Activated naive CD4-positive, alpha-beta T cell treated with anti-CD3 and anti-CD28 coated beads, Interleukin-2, amount 50 U/mL, for 72 hours (primary cell): ENCODE results near the gene CRIP3. TPM values are rescaled to one million over a fixed set of nuclear protein-coding genes. Genes with fewer than 3 reads are reported as not detected.

Source experiments
- ATAC-seq, 2 donors: fragments of 150-1000 bp; cut with Tn5 transposase; 2 replicates each; pipeline ENCODE4 v1.10.0; 2021; ENCODE audit warnings: mild to moderate bottlenecking in 2 of 2, moderate library complexity in 2 of 2
- DNase-seq, 2 donors: peaks; one replicate each; pipeline ENCODE4 v3.0.0; 2021 to 2022; ENCODE audit warnings: low spot score in 2 of 2
- H3K27ac Mint-ChIP-seq, 2 donors: one replicate each; pipeline ENCODE4 v1.8.0; 2022; ENCODE audit warnings: mild to moderate bottlenecking in 2 of 2, mixed read lengths in 2 of 2
- H3K36me3 Mint-ChIP-seq, 2 donors: one replicate each; pipeline ENCODE4 v1.8.0; 2022; ENCODE audit warnings: mixed read lengths in 2 of 2
- H3K9me3 Mint-ChIP-seq, 2 donors: one replicate each; pipeline ENCODE4 v1.8.0; 2022; ENCODE audit warnings: mixed read lengths in 2 of 2
- total RNA-seq, 2 donors: library from RNA; stranded (reverse); gene quantifications; one replicate each; pipeline ENCODE4 v1.2.3, GENCODE V29; 2022

Gene CRIP3
- total RNA-seq, 2 donors from 2014 or later = 4.2 to 6.4 TPM

DNA sequence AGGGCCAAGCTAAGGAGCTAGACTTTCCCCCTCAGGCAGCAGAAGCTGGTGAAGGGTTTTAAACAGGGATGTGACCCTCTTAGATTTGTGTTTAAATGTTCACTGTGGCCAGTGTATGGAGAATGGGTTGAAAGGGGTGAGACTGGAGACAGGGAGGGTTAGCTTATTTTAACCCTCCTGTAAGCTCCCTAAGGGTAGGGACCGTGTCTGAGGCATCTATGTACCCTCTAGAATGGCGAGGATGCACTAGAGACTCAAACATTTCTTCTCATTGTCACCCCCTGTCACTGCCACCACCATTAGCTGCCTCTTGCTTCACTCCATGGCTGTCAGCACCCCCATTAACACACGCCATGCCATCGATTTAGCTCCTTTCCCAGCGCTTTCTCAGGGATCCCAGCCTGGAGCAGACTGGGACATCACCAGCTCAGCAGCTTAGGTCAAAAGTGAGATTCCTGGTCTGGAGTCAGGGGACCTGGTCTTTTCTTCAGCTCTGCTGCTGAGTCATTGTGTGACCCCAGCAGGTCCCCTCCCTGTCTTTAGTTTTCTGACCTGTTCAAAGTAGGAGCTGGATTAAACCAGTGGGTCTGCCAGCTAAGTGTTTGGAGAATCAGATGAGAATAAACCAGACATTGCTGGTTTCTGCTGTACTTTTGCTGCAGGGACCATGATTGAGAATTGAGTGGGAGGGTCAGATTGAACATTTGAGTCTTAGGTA, 11.7 kb downstream of the CRIP3 start:
- ATAC-seq = no peak
- no peak for DNase-seq
- Mint-ChIP-seq H3K27ac (no peak overlapping the region), H3K9me3 (no peaks in the 10 kb centered on the region), H3K36me3 (no peaks in the 10 kb centered on the region)

DNA sequence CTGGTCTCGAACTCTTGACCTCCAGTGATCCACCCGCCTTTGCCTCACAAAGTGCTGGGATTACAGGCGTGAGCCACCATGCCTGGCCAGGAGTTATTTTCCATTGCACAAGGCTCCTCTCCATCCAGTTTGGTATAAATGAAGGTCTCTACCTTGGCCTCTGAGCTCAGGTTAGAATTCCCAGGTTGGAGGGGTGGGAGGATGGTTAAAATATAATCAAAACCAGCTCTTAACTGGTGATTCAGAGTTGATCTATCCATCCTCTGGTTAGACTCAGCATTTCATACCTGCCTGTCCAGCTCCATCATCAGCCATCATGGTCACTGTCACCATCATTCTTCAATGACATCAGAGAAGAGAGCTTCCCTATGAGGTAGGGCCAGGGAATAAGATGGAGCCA, 13.2 kb downstream of the CRIP3 start:
- DNase-seq (peak in 1 of 2 donors; percentile 9), ATAC-seq (no peak)
- Mint-ChIP-seq H3K27ac (no peak overlapping the region), H3K9me3 (no peaks in the 10 kb centered on the region), H3K36me3 (no peaks in the 10 kb centered on the region)

DNA sequence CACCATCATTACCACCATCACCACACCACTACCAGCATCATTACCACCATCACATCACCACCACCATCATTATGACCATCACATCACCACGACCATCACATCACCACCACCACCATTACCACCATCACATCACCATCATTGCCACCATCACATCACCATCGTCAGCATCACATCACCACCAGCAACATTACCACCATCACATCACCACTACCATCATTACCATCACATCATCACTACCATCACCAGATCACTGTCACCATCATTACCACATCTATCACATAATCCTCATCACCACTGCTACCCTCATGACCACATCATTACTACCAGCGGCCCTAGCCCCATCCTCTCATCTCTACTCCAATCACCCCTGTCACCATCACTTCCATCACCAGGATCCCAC, 14.1 kb downstream of the CRIP3 start:
- DNase-seq = no peak
- no peaks in the 10 kb centered on the region for H3K9me3 Mint-ChIP-seq
- H3K27ac Mint-ChIP-seq = no peak overlapping the region
- no peaks in the 10 kb centered on the region for H3K36me3 Mint-ChIP-seq
- peak in 1 of 2 donors; percentile 52 for ATAC-seq

DNA sequence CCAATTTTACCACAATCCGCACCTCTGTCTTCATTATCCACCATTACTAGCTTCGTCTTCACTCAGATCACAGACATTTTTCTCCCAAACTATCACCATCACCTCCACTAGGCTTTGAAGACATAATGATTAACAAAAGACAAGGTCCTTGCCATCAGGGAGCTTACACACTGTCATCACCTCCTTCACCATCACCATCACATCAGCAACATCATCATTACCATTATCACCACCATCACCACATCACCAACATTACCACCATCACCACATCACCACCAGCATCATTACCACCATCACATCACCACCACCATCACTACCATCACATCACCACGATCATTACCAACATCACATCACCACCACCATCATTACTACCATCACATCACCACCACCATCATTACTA, 14.9 kb downstream of the CRIP3 start:
- Mint-ChIP-seq H3K36me3 (no peaks in the 10 kb centered on the region), H3K27ac (no peak overlapping the region), H3K9me3 (no peaks in the 10 kb centered on the region)
- ATAC-seq (no peak), DNase-seq (no peak)

DNA sequence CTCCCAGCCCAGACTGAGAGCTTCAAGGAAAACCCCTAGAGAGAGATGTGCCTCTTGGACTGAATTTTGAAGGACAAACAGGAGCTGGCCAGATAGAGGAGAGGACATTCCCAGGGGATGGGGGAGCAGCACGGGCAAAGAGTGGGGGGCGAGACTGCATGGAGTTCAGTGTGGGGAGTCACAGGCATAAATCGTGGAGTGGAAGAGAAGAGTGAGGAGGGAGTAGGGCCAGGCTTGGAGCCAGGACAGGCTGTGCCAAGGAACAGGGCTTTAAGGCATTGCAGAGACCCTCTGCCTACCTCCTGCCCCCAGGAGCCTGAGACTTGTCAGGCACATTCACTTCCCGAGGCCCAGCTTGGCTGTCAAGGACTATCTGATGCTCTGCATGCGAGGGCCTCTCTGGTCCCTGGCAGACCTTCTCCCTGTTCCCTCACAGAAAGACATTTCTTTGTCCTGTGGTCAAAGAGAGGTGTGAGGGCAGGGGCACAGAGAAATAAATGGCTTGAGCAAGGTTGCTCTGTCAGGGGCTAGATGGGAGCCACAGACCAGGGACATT, 15.8 kb downstream of the CRIP3 start:
- ATAC-seq = no peak
- Mint-ChIP-seq H3K27ac (no peak overlapping the region), H3K36me3 (no peaks in the 10 kb centered on the region), H3K9me3 (no peaks in the 10 kb centered on the region)
- no peak for DNase-seq

DNA sequence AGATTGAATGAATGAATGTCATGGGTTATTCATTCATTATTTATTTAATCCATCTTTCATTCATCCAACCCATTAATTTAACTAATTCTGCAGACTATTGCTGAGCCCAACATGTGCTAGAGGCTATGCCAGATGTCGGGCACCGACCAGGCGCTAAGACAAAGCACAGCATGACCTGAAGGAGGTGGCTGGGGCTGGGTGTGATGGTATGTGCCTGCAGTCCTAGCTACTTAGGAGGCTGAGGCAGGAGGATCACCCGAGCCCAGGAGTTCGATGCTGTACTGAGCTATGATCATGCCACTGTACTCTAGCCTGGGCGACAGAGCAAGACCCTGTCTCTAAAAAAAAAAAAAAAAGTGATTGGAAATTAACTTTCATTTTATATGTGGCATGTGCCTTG, 16.3 kb downstream of the CRIP3 start:
- ATAC-seq (no peak), DNase-seq (no peak)
- Mint-ChIP-seq H3K27ac (no peak overlapping the region), H3K9me3 (no peaks in the 10 kb centered on the region), H3K36me3 (no peaks in the 10 kb centered on the region)

DNA sequence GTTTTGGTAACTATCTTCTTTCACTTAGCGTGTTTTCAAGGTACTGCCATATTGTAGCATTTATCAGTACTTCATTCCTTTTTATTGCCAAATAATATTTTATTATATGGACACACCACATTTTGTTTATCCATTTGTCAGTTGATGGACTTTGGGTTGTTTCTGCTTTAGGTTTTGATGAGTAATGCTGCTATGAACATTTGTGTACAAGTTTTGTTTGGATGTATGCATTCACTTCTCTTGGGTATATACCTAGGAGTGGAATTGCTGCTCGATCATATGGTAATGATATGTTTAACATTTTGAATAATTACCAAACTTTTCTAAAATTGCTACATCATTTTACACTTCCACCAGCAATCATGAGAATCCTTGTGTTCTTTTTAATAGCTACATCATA, 16.9 kb downstream of the CRIP3 start:
- no peaks in the 10 kb centered on the region for H3K36me3 Mint-ChIP-seq
- ATAC-seq = no peak
- no peak for DNase-seq
- H3K27ac Mint-ChIP-seq = no peak overlapping the region
- H3K9me3 Mint-ChIP-seq = no peaks in the 10 kb centered on the region

DNA sequence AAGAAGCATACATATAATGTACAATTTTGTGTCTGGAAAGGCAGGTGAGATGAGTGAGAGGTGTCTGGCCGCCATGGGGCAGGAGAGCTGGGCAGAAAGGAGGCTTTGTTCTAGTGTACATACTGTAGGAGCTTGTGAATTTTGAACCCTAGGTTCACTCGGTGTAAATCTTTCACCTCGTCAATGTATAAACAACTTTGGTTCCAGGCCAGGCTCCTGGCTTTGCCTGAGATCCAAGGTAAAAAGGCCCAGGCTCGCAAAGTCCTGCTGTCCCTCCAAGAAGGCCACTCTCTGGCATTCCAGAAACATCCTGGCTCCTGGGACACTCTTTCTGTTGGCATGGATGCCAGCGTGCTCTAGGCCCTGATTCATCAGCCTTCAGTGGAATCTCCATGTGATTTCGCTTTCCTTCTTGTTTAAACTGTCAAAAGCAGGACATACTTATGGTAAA, 17.7 kb downstream of the CRIP3 start:
- ATAC-seq (no peak), DNase-seq (no peak)
- Mint-ChIP-seq H3K9me3 (no peaks in the 10 kb centered on the region), H3K27ac (no peak overlapping the region), H3K36me3 (no peaks in the 10 kb centered on the region)

DNA sequence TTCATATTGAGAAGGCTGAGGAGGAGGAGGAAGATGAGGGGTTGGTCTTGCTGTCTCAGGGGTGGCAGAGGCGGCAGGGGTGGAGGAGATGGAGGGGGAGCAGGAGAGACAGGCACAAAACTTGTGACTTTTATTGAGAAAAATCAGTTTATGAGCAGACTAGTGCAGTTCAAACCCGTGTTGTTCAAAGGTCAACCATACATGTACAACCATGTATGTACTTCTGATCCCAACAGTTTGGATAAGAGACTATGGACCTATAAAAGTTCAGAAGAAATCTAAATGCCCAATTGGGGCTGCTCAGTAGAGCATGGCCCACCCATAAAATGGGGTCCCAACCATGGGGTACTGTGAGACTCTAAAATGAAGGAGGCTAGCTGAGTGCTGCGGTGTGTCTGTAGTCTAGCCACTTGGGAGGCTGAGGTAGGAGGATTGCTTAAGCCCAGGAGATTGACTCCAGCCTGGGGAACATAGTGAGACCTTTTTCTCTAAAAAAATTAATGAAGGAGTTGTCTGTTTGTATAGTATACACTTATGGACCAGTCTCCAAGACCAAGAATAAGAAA, 18.2 kb downstream of the CRIP3 start:
- ATAC-seq = no peak
- no peak for DNase-seq
- no peaks in the 10 kb centered on the region for H3K9me3 Mint-ChIP-seq
- no peak overlapping the region for H3K27ac Mint-ChIP-seq
- H3K36me3 Mint-ChIP-seq = no peaks in the 10 kb centered on the region

DNA sequence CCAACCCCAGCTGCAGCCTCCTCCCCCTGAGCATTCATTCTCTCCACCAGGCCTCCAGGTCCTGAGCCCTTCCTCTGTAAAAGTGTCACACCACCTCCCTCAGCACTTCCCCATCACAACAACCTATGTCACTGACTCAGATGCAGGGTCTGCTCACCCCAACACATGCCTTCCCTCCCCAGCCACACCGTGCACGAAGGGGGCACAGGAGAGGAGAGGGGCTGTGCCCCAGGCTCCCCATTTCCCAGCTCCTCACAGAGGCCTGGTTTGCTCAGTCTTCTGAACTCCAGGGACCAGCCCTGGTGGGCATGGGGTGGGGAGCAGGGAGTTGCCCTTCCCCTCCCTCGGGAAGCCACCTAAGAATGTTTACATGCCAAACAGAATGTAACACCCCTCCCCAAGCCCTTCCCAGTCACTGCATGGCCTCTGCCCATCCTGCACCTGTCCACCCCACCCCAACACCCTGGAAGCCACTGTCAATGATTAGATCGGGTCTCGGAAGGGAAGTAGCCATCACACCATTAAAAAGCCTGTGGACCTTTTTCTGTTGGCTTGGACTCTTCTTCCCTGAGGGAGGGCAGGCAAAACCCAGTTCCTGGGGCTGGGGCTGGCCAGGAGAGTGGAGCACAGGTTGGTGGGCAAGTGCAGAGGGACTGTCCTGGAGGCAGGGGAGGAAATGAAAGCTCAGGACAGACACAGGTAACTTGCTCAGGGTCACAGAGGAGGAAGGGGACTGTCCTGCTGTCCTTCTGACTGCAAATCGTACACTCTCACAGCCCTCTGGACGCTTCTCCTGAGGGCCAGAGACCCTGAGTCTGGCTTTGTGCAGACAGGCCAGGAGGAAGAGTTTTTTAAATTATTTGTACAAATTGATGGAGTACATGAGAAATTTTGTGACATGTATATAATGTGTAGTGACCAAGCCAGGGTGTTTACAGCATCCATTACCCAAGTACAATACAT, 20.6 kb downstream of the CRIP3 start:
- Mint-ChIP-seq H3K36me3 (no peaks in the 10 kb centered on the region), H3K27ac (no peak overlapping the region), H3K9me3 (no peaks in the 10 kb centered on the region)
- DNase-seq (no peak), ATAC-seq (no peak)

DNA sequence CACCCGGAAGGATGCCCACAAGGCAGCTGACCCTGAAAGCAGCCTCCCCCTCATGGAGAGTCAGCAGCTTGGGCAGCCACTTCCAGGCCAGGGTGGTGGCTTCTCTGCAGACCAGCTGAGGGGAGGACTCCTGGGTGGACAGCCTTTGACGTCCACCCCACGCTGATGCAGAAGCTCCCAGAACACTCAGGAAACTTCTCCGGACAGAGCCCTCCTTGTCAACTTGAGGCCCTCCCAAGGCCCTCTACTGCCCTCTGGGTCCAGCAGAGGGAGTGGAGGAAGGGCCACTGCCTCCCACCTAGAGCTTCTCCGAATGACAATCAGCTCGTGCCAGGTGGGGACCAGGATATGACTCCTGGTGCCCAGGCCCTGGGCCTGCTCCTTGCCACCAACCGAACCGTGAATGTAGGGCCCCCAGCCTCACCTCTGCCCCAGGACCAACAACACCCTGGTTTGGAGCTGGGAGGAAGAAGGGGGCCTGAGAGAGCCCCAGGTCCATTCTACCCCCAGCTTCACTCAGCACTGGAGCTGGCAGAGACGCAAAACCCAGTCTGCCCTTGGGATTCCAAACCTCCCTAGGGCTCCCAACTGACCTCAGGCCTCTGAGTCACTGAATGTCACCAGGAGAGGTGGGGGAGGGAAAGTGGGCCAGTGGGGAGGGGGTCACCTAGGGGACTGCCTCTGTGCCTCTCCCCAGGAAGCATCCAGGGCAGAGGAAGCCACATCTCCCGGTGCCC, 21.5 kb downstream of the CRIP3 start:
- DNase-seq = no peak
- Mint-ChIP-seq H3K9me3 (no peaks in the 10 kb centered on the region), H3K36me3 (no peaks in the 10 kb centered on the region), H3K27ac (no peak overlapping the region)
- no peak for ATAC-seq

DNA sequence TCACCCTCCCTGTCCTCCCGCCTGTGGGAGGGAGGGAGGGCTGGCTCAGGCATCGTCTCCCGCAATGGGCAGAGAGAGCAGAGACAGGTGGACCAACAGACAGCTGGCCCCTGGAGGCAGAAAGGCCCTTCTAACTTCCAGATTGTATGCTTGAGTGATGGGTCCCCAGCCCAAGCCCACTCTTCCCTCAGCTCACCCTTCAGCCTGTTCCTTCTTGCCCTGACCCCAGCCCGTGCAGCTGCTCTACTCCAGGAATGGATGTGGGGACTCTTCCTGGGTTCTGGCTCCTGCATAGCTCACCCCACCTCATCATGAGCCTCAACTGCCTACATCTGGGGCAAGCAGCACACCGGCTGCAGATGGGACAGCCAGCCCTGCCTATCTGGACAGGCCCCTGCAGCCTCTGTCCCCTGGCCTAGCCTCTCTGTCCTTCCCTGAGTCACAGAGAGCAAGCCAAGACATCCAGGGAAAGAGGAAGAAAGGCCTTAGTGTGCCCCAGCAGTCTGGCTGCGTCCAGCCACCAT, 22.1 kb downstream of the CRIP3 start:
- ATAC-seq (no peak), DNase-seq (no peak)
- Mint-ChIP-seq H3K27ac (no peak overlapping the region), H3K9me3 (no peaks in the 10 kb centered on the region), H3K36me3 (no peaks in the 10 kb centered on the region)

DNA sequence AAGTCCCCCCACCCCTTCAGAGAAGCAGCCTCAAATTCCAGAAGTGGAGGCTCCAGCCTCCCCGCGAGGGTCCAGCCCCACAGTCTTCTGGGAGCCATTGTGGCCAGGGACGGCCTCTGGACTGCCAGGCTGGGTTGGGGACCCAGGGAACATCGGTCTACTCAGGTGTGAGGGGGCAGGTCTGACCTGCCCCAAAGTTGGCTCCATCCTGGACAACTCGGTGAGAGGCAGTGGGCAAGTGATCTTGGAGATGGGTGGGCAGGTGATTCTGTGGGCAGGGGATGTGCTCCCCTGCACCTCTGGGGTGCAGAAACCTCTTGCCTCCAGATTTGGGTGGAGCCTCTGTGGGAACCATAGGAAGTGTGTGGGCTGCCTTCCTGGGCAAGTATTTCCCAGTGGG, 22.8 kb downstream of the CRIP3 start:
- H3K9me3 Mint-ChIP-seq = no peaks in the 10 kb centered on the region
- ATAC-seq (no peak), DNase-seq (no peak)
- no peaks in the 10 kb centered on the region for H3K36me3 Mint-ChIP-seq
- no peak overlapping the region for H3K27ac Mint-ChIP-seq

DNA sequence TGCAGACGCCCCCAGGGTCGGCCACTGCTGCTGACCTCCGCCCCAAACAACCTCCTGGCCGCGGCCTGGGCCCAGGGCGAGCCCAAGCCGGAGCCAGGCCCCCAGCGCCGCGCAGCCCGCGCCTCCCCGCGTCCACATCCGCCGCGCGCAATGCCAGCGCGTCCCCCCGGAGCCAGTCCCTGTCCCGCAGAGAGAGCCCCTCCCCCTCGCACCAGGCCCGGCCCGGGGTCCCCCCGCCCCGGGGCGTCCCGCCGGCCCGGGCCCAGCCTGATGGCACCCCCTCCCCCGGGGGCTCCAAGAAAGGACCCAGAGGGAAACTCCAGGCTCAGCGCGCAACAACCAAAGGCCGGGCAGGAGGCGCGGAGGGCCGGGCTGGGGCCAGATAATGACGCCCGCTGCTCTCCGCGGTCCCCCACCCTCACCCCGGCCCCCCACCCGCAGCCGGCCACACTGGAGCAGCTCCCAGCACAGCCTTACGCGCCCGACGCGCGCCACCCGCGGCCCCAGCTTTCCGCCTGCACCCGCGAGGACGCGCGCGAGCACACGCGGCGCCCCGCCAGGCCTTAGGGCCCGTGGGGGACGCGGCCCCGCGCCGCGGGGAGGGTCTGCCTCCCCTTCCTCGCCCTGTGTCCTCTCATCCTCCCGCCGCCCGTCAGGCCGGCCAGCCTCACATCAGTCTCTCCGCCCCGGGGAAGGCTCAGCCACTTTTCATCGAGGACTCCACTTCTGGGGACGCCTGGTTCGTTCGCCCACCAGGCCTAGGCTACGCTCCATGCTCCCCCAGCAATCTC, 23.4 kb downstream of the CRIP3 start:
- no peak overlapping the region for H3K27ac Mint-ChIP-seq
- no peaks in the 10 kb centered on the region for H3K9me3 Mint-ChIP-seq
- no peak for DNase-seq
- no peak for ATAC-seq
- H3K36me3 Mint-ChIP-seq = no peaks in the 10 kb centered on the region

DNA sequence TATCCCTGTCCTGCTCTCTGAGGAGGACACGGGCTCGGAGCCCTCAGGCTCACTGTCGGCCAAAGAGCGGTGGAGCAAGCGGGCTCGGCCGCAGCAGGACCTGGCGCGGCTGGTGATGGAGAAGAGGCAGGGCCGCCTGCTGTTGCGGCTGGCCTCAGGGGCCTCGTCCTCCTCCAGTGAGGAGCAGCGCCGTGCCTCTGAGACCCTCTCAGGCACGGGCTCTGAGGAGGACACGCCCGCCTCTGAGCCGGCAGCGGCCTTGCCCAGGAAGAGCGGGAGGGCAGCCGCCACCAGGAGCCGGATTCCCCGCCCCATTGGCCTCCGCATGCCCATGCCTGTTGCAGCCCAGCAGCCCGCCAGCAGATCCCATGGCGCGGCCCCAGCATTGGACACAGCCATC, 24.7 kb downstream of the CRIP3 start:
- ATAC-seq (no peak), DNase-seq (no peak)
- no peak overlapping the region for H3K27ac Mint-ChIP-seq
- H3K9me3 Mint-ChIP-seq = no peaks in the 10 kb centered on the region
- H3K36me3 Mint-ChIP-seq = no peaks in the 10 kb centered on the region

DNA sequence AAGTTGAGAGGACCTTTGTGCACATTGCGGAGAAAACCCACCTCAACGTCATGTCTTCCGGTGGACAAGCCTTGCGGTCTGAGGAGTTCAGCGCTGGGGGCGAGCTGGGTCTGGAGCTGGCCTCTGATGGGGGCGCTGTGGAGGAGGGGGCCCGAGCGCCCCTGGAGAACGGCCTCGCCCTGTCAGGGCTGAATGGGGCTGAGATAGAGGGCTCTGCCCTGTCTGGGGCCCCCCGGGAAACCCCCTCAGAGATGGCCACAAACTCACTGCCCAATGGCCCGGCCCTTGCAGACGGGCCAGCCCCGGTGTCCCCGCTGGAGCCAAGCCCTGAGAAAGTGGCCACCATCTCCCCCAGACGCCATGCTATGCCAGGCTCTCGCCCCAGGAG, 25.1 kb downstream of the CRIP3 start:
- ATAC-seq = no peak
- Mint-ChIP-seq H3K9me3 (no peaks in the 10 kb centered on the region), H3K36me3 (no peaks in the 10 kb centered on the region)

More for the DNA sequence above, 25.1 kb downstream of the CRIP3 start:
- no peak for DNase-seq
- H3K27ac Mint-ChIP-seq = no peak overlapping the region
